ENCODE results near the gene CMIP.

DNA sequence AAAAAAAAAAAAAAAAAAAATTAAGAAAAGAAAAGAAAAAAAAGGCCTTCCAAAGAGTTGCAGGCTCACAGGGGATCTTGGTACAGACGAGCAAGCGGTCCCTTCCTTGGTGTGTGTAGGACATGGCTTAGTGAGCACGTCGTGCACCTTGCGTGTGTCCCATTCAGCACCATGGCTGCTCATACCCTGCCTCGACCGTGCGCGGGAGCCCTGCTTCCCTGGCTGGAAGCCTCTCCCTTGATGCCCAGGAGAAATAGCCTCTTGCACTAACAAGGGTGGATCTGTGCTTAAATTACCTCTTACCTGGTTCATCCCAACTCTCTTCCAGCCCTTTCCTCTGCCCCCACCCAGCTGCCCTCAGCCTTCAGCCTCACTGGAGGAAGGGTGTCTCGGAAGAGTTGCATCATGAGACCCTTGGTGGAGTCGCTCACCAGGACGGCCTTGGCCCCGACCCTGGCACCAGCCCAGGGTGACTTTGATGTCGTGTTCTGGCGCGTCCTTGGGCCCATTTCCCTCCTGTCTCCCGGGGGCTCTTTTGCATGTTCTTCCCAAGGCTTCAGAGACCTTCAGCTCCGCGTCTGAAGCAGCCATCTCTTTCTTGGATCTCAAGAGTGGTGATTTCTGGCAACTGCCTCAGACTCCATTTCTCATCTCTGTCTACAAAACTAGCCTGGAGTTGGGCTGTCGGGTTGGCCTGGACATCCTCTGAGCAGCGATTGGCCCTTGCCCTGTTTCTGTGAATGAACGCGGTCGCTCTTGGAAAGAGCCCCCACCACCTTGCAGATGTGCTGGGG is 127.2 kb downstream of the CMIP start:
- TF ChIP-seq POLR2AphosphoS5 (IDR thresholded peaks at IDR 0.05): no peak
- TF ChIP-seq POLR2A (IDR thresholded peaks at IDR 0.05; ENCODE audit: low read depth): no peak

Data from esophagus muscularis mucosa (tissue), 2 donors.